C4-2B (cell line): ENCODE results near the gene H6PD.

ENCODE experiments used
- H3K27ac ChIP-seq: fragments of 450-650 bp; 2 replicates; pipeline ENCODE4 v1.5.1; 2017
- ZFX ChIP-seq: fragments of 450-650 bp; IDR thresholded peaks from 2 replicates; pipeline ENCODE4 v1.6.1; 2017
- TF ChIP-seq, protein P1 (sequence below): fragments of 450-650 bp; conservative IDR thresholded peaks from 2 replicates; pipeline ENCODE4 v1.5.1; 2017; ENCODE audit warnings: mild to moderate bottlenecking

H6PD gene

DNA sequence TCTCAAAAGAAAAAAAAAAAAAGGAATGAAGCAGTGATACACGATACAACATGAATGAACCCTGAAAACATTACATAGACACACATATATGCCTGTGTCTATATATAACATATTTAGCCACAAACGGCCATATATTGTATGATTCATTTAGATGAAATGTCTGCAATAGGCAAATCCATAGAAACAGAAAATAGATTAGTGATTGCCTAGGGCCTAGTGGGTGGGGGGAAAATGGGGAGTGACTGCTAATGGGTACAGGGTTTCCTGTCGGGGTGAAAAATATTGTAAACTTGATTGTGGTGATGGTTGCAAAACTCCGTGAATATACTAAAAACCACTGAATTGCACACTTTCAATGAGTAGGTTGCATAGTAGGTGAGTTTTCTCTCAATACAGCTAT lies 6.0 kb upstream of the H6PD start:
- no peak for TF ChIP-seq ZFX
- TF ChIP-seq, protein P1, sequence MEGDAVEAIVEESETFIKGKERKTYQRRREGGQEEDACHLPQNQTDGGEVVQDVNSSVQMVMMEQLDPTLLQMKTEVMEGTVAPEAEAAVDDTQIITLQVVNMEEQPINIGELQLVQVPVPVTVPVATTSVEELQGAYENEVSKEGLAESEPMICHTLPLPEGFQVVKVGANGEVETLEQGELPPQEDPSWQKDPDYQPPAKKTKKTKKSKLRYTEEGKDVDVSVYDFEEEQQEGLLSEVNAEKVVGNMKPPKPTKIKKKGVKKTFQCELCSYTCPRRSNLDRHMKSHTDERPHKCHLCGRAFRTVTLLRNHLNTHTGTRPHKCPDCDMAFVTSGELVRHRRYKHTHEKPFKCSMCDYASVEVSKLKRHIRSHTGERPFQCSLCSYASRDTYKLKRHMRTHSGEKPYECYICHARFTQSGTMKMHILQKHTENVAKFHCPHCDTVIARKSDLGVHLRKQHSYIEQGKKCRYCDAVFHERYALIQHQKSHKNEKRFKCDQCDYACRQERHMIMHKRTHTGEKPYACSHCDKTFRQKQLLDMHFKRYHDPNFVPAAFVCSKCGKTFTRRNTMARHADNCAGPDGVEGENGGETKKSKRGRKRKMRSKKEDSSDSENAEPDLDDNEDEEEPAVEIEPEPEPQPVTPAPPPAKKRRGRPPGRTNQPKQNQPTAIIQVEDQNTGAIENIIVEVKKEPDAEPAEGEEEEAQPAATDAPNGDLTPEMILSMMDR = no peak
- no peak overlapping the region for H3K27ac ChIP-seq

DNA sequence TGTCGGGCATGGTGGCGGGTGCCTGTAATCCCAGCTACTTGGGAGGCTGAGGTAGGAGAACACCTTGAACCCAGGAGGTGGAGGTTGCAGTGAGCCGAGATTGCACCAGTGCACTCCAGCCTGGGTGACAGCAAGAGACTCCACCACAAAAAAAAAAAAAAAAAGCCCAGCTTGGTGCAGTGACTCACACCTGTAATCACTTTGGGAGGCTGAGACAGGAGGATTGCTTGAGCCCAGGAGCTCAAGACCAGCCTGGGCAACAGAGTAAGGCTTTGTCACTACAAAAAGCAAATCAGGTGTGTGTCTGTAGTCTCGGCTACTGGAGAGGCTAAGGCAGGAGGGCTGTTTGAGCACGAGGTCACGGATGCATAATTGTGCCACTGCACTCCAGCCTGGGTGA lies 5.0 kb upstream of the H6PD start:
- TF ChIP-seq, protein P1 = no peak
- TF ChIP-seq ZFX = no peak
- no peak overlapping the region for H3K27ac ChIP-seq

- no peak overlapping the region for H3K27ac ChIP-seq
- TF ChIP-seq ZFX = no peak
- TF ChIP-seq, protein P1 = no peak
Measured at GRCh38 chr1:9230869-9231533, 3.6 kb upstream of the H6PD start.

DNA sequence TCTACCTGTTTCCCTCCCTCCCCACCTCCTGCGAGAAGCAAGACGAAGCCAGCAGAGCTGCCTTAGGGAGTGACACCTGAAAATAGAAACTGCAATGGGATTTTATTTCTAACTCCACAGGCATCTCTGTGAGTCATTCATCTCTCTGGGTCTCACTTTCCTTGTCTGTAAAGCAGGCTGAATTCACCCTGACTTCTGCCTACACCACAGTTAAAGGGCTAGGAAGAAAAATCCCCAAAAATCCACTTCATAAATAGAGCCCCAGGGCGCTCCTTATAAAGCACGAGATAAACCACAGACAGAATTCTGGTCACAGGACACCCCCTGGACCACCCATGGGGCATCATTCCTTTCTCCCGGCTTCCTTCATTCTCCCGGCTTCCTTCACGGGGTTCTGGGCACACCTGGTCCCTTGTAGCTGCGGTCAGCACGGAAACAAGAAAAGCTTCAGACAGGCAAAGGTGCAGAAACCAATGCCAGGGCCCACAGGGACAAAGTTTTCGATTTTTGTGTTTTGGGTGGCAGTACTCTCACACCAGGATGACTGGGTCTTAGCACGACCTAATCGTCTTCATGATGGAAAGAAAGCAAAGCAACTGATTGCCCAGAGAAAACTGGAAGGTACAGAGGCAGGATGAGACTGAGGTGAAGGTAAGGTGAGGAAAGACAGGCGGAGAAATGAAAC lies 2.8 kb upstream of the H6PD start:
- TF ChIP-seq ZFX = no peak
- TF ChIP-seq, protein P1 = no peak
- no peak overlapping the region for H3K27ac ChIP-seq

GRCh38 chr1:9233241-9233941 lies 1.2 kb upstream of the H6PD start:
- TF ChIP-seq ZFX = no peak
- TF ChIP-seq, protein P1 = no peak
- no peak overlapping the region for H3K27ac ChIP-seq

DNA sequence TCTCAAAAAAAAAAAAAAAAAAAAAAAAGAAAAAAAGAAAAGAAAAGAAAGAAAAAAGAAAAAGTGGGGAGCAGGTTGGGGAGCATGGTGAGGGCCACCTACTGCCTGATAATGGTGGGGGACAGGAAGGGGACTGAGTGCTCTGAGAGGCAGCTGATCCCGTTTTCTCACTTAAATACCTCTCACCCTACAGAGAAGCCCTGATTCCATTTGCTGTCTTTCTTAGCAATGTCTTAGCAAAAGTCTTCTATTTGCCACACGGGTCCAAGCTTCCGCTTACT lies 692 bp upstream of the H6PD start:
- TF ChIP-seq, protein P1 = no peak
- TF ChIP-seq ZFX = no peak
- H3K27ac ChIP-seq = peak overlapping the region; percentile 93

DNA sequence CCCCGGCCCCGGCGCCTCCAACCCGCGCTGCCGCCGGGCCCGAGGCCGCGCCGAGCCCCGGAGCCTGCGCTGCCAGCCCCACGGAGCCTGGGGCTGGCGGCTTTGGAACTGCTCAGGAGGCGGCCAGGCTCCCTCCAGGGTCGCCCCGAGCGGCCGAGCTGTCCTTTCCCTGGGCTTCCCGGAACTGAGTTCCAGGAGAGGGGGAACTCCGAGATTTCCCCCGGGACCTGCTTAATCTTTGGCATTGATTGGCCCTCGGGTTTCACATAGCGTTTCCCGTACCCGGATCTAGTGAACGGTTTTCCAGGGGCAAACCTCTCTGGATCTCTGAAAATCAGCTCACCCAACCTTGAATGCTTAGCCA lies 504 bp downstream of the H6PD start:
- H3K27ac ChIP-seq = peak overlapping the region; percentile 93
- TF ChIP-seq, protein P1 = no peak
- TF ChIP-seq ZFX = peak; percentile 97
